K562 (cell line): ENCODE data around the gene PHEX. TPM values are rescaled to one million over a fixed set of nuclear protein-coding genes. Genes with fewer than 3 reads are reported as not detected.

ENCODE experiments used
- ATAC-seq: fragments of 200-7000 bp; cut with Tn5 transposase; 3 replicates; pipeline ENCODE4 v1.9.1; 2020; ENCODE audit warnings: moderate library complexity
- BruUV-seq: library from RNA; stranded (reverse); fragments of 400-500 nt; replicated peaks from 2 replicates; lab custom pipeline; 2021; lab: Mats Ljungman, UMichigan
- CTCF ChIA-PET: fragments of 300-600 bp; formaldehyde crosslinking; extraction: SDS; loops from one replicate; lab custom pipeline; 2021; ENCODE audit warnings: low intra/inter-chr PET ratio; lab: Yijun Ruan, JAX
- POLR2A ChIA-PET: fragments of 300-600, 350-650 bp; sonication (Branson Sonifier 250); formaldehyde crosslinking; extraction: SDS; loops from one replicate; lab custom pipeline; 2021; ENCODE audit warnings: antibody characterized with exemption, inconsistent platforms; lab: Yijun Ruan, JAX
- DNase-seq, 4 experiments: peaks; one replicate each; pipeline versions ENCODE4 v3.0.0 to v3.0.0-alpha.2; 2011 to 2018; ENCODE audit warnings: low spot score in 3 of 4, mixed read lengths in 3 of 4; ENCODE audit errors: extremely low read depth in 1 of 4
- FAIRE-seq: peaks from 2 replicates; lab custom pipeline; 2011; peaks lifted over from hg19 to GRCh38; lab: Jason Lieb, UNC
- H2AFZ ChIP-seq: 2 replicates; pipeline ENCODE4 v1.6.0; 2011; ENCODE audit warnings: low read depth, low read length, control low read depth, inconsistent platforms
- H3K27ac ChIP-seq: fragments of 200-600 bp; 3 replicates; pipeline ENCODE4 v1.8.0; 2011; ENCODE audit warnings: low read depth, mild to moderate bottlenecking, control low read depth, inconsistent platforms, low read length, moderate library complexity, mixed read lengths; ENCODE audit errors: extremely low read depth
- H3K27me3 ChIP-seq, 2 experiments: fragments of 300-600 bp in 1 of 2; 2 replicates in 1 of 2; 3 replicates in 1 of 2; pipeline versions ENCODE4 v1.6.0 to v1.8.0; 2011; ENCODE audit warnings: inconsistent platforms in 2 of 2, low read length in 2 of 2, mild to moderate bottlenecking in 1 of 2, mixed read lengths in 1 of 2, moderate library complexity in 1 of 2; ENCODE audit not compliant: control insufficient read depth in 2 of 2, insufficient read depth in 2 of 2
- H3K36me3 ChIP-seq: fragments of 300-600 bp; 3 replicates; pipeline ENCODE4 v1.8.0; 2011; ENCODE audit warnings: mild to moderate bottlenecking, low read length, inconsistent platforms; ENCODE audit not compliant: control insufficient read depth, insufficient read depth
- H3K4me1 ChIP-seq, 2 experiments: fragments of 200-600 bp in 1 of 2; replicated peaks in 1 of 2; 2 replicates in 1 of 2; 3 replicates in 1 of 2; pipeline versions ENCODE4 v1.5.1 to v1.8.0; 2011; ENCODE audit warnings: inconsistent platforms in 2 of 2, low read length in 2 of 2, mild to moderate bottlenecking in 1 of 2, mixed read lengths in 1 of 2, moderate library complexity in 1 of 2; ENCODE audit not compliant: control insufficient read depth in 2 of 2, insufficient read depth in 2 of 2
- H3K4me2 ChIP-seq: 2 replicates; pipeline ENCODE4 v1.6.1; 2011; ENCODE audit warnings: low read length, control low read depth, inconsistent platforms, mixed read lengths; ENCODE audit not compliant: insufficient read depth
- H3K4me3 ChIP-seq: fragments of 200-600 bp; sonication (generic), shearing (Covaris generic); 2 replicates; pipeline ENCODE4 v1.5.1; 2016; ENCODE audit warnings: control low read depth, inconsistent platforms
- H3K79me2 ChIP-seq: fragments of 200-600 bp; 3 replicates; pipeline ENCODE4 v1.8.0; 2011; ENCODE audit warnings: low read length, inconsistent platforms; ENCODE audit not compliant: control insufficient read depth, insufficient read depth
- H3K9ac ChIP-seq, 2 experiments: 2 replicates each; pipeline versions ENCODE4 v1.6.0 to v1.6.1; 2011; ENCODE audit warnings: low read depth in 2 of 2, low read length in 2 of 2, control low read depth in 1 of 2, inconsistent platforms in 1 of 2, mild to moderate bottlenecking in 1 of 2, mixed read lengths in 1 of 2; ENCODE audit not compliant: insufficient read depth in 1 of 2
- H3K9me1 ChIP-seq: one replicate; pipeline ENCODE4 v1.6.0; 2011; ENCODE audit warnings: inconsistent platforms, mild to moderate bottlenecking, low read length, moderate library complexity; ENCODE audit not compliant: control insufficient read depth, insufficient read depth
- H3K9me3 ChIP-seq: replicated peaks from 2 replicates; pipeline ENCODE4 v1.5.1; 2011; ENCODE audit warnings: low read depth, low read length, inconsistent platforms; ENCODE audit not compliant: control insufficient read depth, insufficient read depth
- H4K20me1 ChIP-seq: replicated peaks from 2 replicates; pipeline ENCODE4 v1.6.1; 2011; ENCODE audit warnings: low read length, inconsistent platforms, mixed read lengths; ENCODE audit not compliant: control insufficient read depth, insufficient read depth
- ATF2 ChIP-seq: sonication (generic); formaldehyde crosslinking; IDR thresholded peaks from 2 replicates; pipeline ENCODE4 v1.8.1; 2022; ENCODE audit warnings: missing genetic modification reagents
- ETV5 ChIP-seq: sonication (generic); formaldehyde crosslinking; IDR thresholded peaks from 2 replicates; pipeline ENCODE4 v1.4.0; 2020; ENCODE audit warnings: low read depth, mild to moderate bottlenecking, missing genetic modification reagents
- GTF2A2 ChIP-seq: IDR thresholded peaks from 2 replicates; pipeline ENCODE4 v1.6.1; 2016; ENCODE audit warnings: mild to moderate bottlenecking, missing genetic modification characterization, missing compliant biosample characterization
- MTF1 ChIP-seq: fragments of 250-450 bp; sonication (Bioruptor Pico); IDR thresholded peaks from 2 replicates; pipeline ENCODE4 v1.9.0; 2021; ENCODE audit warnings: moderate library complexity, mild to moderate bottlenecking, inconsistent platforms, borderline replicate concordance
- NR2C2 ChIP-seq, 2 experiments: fragments of 200-800 bp in 1 of 2; sonication (Bioruptor generic) in 1 of 2; sonication (generic) in 1 of 2; formaldehyde crosslinking in 1 of 2; IDR thresholded peaks; 2 replicates each; pipeline versions ENCODE4 v1.6.1 to v1.8.0; 2016 to 2022; ENCODE audit warnings: mild to moderate bottlenecking in 1 of 2, missing compliant biosample characterization in 1 of 2, missing genetic modification characterization in 1 of 2, missing genetic modification reagents in 1 of 2
- RBM22 ChIP-seq: fragments of 200-400 bp; formaldehyde crosslinking; IDR thresholded peaks from 2 replicates; pipeline ENCODE4 v1.6.1; 2018; ENCODE audit warnings: low read length, low read depth; ENCODE audit not compliant: poor library complexity, severe bottlenecking
- SAFB2 ChIP-seq: fragments of 200-400 bp; formaldehyde crosslinking; IDR thresholded peaks from 2 replicates; pipeline ENCODE4 v1.6.1; 2018; ENCODE audit warnings: borderline replicate concordance, low read length, low read depth, moderate library complexity; ENCODE audit not compliant: severe bottlenecking
- SMAD3 ChIP-seq: fragments of 450-650 bp; formaldehyde crosslinking; conservative IDR thresholded peaks from 2 replicates; pipeline ENCODE4 v1.4.0; 2020; ENCODE audit warnings: mild to moderate bottlenecking
- SMARCB1 ChIP-seq: IDR thresholded peaks from 2 replicates; pipeline ENCODE4 v1.6.1; 2011; ENCODE audit warnings: improper control_type of control experiment, low read depth; ENCODE audit not compliant: insufficient read length
- SNRNP70 ChIP-seq: fragments of 200-400 bp; formaldehyde crosslinking; optimal IDR thresholded peaks from 2 replicates; pipeline ENCODE3; 2017; ENCODE audit warnings: low read depth, low read length
- TRIM24 ChIP-seq, 2 experiments: fragments of 450-650 bp; IDR thresholded peaks; 2 replicates each; pipeline ENCODE4 v1.6.1; 2016
- ZFP1 ChIP-seq: fragments of 450-650 bp; formaldehyde crosslinking; IDR thresholded peaks from 2 replicates; pipeline ENCODE4 v1.4.0; 2020; ENCODE audit warnings: mild to moderate bottlenecking, mixed read lengths
- ZNF23 ChIP-seq: fragments of 250-450 bp; sonication (Bioruptor Pico); IDR thresholded peaks from 2 replicates; pipeline ENCODE4 v1.4.0; 2020; ENCODE audit warnings: mild to moderate bottlenecking
- ZNF584 ChIP-seq: fragments of 200-800 bp; sonication (Bioruptor generic); IDR thresholded peaks from 2 replicates; pipeline ENCODE4 v1.6.1; 2016; ENCODE audit warnings: low read depth, mild to moderate bottlenecking, missing genetic modification characterization, missing compliant biosample characterization
- ZNF644 ChIP-seq: fragments of 200-800 bp; sonication (Bioruptor generic); IDR thresholded peaks from 2 replicates; pipeline ENCODE4 v1.6.1; 2016; ENCODE audit warnings: low read depth, missing genetic modification characterization, missing compliant biosample characterization
- WGBS: fragments of 100-300 bp; shearing (Covaris generic); methylation state at CpG from one replicate; pipeline ENCODE4 v1.1.6; 2016; ENCODE audit warnings: low coverage, mixed read lengths; ENCODE audit not compliant: insufficient coverage; ENCODE audit errors: missing lambda C conversion rate; 5-methylcytosine and 5-hydroxymethylcytosine counted together
- in situ Hi-C: fragments of 300-500 bp; cut with MboI; formaldehyde crosslinking; loops from 4 replicates; pipeline ENCODE4 v1.15.0; 2018; ENCODE audit warnings: inconsistent platforms, mixed read lengths
- intact Hi-C: fragments of 100-400 bp; cut with micrococcal nuclease; formaldehyde crosslinking; loops from 2 replicates; pipeline ENCODE4 v1.14.2; 2022
- polyA plus RNA-seq, 8 experiments: library from polyadenylated mRNA; depleted of rRNA in 4 of 8; stranded (reverse) in 5 of 8; unstranded in 3 of 8; fragments of >200 nt; fragmentation: Nextera tagmentation in 2 of 8; fragmentation: Illumina TruSeq in 1 of 8; extraction: Ambion mirVana in 2 of 8; extraction: Trizol in 1 of 8; gene quantifications; 2 replicates each; pipeline versions ENCODE4 v1.2.1 to v1.2.3, GENCODE V29; 2011 to 2014; ENCODE audit warnings: inconsistent platforms in 1 of 8, missing spikeins in 1 of 8
- total RNA-seq, 7 experiments: library from RNA; depleted of rRNA in 6 of 7; stranded (reverse); fragments of >200 nt in 6 of 7; fragmentation: Illumina TruSeq in 2 of 7; extraction: Trizol in 2 of 7; gene quantifications; 2 replicates each; pipeline versions ENCODE4 v1.2.1 to v1.2.3, GENCODE V29; 2011 to 2021; ENCODE audit warnings: low replicate concordance in 1 of 7
- TF ChIP-seq, protein P1 (sequence below): fragments of 250-450 bp; sonication (Bioruptor Pico); IDR thresholded peaks from 2 replicates; pipeline ENCODE4 v1.4.0; 2020; ENCODE audit warnings: mild to moderate bottlenecking, moderate library complexity, borderline replicate concordance
- TF ChIP-seq, protein P2 (sequence below): fragments of 450-650 bp; IDR thresholded peaks from 2 replicates; pipeline ENCODE4 v1.6.1; 2016; ENCODE audit warnings: antibody characterized with exemption

Gene PHEX
- total and polyA plus RNA-seq, 9 of the 15 experiments (the other 6 are each of a cell fraction or from before 2014, with no cell fraction given) = 0.01 to 0.11 (median 0.04) TPM; not detected in 6

- in situ Hi-C loops (no loop called here), intact Hi-C loops (no loop called here)
- no peaks in the 10 kb centered on the region for H3K9me3 ChIP-seq
- H3K79me2 ChIP-seq = no peaks in the 10 kb centered on the region
- no peaks in the 10 kb centered on the region for H3K4me1 ChIP-seq
- no peaks in the 10 kb centered on the region for H3K36me3 ChIP-seq
- no peaks in the 10 kb centered on the region for H3K9me1 ChIP-seq
- ATAC-seq (no peak), DNase-seq (no peak), FAIRE-seq (no peak)
- no TSS peak for BruUV-seq
- H3K27me3 ChIP-seq = no peaks in the 10 kb centered on the region; a peak in 1 of 5 replicates
- H3K4me3 ChIP-seq = no peak overlapping the region
- 2% methylated on average over 6 of the region's 6 CpGs for WGBS
- H3K27ac ChIP-seq = no peak overlapping the region
- no peaks in the 10 kb centered on the region for H4K20me1 ChIP-seq
- H3K4me2 ChIP-seq = no peak overlapping the region
- CTCF ChIA-PET = interaction anchor here (0.6 kb wide), 1 partner anchor 31 kb away, joined by 5 read pairs; no protein-coding TSS in a partner anchor
- no peak overlapping the region for H3K9ac ChIP-seq
- no peak overlapping the region for H2AFZ ChIP-seq
- POLR2A ChIA-PET = no interaction called here
- TF ChIP-seq MTF1 (CRISPR knock-in tag) (no peak), NR2C2 (CRISPR knock-in tag; IDR thresholded peaks at IDR 0.05) (no peak), NR2C2 (tag; IDR thresholded peaks at IDR 0.05) (no peak), ZFP1 (CRISPR knock-in tag) (no peak), ETV5 (CRISPR knock-in tag) (no peak), ZNF644 (tag) (no peak), SMARCB1 (no peak), SNRNP70 (no peak), SAFB2 (no peak), GTF2A2 (tag) (no peak), ZNF584 (CRISPR knock-in tag) (no peak), ZNF23 (CRISPR knock-in tag) (no peak), ATF2 (CRISPR knock-in tag) (no peak), TRIM24 (IDR thresholded peaks at IDR 0.05) (no peak), SMAD3 (CRISPR knock-in tag) (no peak), RBM22 (no peak)
- TF ChIP-seq, protein P1, sequence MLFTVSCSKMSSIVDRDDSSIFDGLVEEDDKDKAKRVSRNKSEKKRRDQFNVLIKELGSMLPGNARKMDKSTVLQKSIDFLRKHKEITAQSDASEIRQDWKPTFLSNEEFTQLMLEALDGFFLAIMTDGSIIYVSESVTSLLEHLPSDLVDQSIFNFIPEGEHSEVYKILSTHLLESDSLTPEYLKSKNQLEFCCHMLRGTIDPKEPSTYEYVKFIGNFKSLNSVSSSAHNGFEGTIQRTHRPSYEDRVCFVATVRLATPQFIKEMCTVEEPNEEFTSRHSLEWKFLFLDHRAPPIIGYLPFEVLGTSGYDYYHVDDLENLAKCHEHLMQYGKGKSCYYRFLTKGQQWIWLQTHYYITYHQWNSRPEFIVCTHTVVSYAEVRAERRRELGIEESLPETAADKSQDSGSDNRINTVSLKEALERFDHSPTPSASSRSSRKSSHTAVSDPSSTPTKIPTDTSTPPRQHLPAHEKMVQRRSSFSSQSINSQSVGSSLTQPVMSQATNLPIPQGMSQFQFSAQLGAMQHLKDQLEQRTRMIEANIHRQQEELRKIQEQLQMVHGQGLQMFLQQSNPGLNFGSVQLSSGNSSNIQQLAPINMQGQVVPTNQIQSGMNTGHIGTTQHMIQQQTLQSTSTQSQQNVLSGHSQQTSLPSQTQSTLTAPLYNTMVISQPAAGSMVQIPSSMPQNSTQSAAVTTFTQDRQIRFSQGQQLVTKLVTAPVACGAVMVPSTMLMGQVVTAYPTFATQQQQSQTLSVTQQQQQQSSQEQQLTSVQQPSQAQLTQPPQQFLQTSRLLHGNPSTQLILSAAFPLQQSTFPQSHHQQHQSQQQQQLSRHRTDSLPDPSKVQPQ (CRISPR knock-in tag) = no peak
- TF ChIP-seq, protein P2, sequence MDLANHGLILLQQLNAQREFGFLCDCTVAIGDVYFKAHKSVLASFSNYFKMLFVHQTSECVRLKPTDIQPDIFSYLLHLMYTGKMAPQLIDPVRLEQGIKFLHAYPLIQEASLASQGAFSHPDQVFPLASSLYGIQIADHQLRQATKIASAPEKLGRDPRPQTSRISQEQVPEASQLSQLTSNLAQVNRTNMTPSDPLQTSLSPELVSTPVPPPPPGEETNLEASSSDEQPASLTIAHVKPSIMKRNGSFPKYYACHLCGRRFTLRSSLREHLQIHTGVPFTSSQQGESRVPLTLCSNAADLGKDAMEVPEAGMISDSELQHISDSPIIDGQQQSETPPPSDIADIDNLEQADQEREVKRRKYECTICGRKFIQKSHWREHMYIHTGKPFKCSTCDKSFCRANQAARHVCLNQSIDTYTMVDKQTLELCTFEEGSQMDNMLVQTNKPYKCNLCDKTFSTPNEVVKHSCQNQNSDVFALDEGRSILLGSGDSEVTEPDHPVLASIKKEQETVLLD = no peak
Measured at GRCh38 chrX:22105231-22105630, 73.1 kb downstream of the PHEX start.
